ENCODE measurements around the gene PARD6B. TPM values are rescaled to one million over a fixed set of nuclear protein-coding genes. Genes with fewer than 3 reads are reported as not detected.

PARD6B gene
- total and polyA plus RNA-seq, 11 donors, result 1.3 to 12.2 (median 4.2) TPM

GRCh38 chr20:50683570-50683969, 47.8 kb upstream of the PARD6B start:
- no peaks in the 10 kb centered on the region for H3K36me3 ChIP-seq
- intact Hi-C loops (cut with DNase I), result no loop called here
- H3K9me3 ChIP-seq, result no peaks in the 10 kb centered on the region
- H3K4me3 ChIP-seq, result no peak overlapping the region
- no peak for ATAC-seq
- H3K27ac ChIP-seq, result no peak overlapping the region
- WGBS, 4 donors, result 86 to 93% (median 92%) methylated on average over 5 to 6 of the region's 6 CpGs
- H3K4me1 ChIP-seq, result peaks cover 0 to 9% (median 2%) of the 10 kb centered on the region in 12 donors
- DNase-seq, result no peak
- TF ChIP-seq POLR2A (IDR thresholded peaks at IDR 0.05), result no peak
- TF ChIP-seq, protein P1, sequence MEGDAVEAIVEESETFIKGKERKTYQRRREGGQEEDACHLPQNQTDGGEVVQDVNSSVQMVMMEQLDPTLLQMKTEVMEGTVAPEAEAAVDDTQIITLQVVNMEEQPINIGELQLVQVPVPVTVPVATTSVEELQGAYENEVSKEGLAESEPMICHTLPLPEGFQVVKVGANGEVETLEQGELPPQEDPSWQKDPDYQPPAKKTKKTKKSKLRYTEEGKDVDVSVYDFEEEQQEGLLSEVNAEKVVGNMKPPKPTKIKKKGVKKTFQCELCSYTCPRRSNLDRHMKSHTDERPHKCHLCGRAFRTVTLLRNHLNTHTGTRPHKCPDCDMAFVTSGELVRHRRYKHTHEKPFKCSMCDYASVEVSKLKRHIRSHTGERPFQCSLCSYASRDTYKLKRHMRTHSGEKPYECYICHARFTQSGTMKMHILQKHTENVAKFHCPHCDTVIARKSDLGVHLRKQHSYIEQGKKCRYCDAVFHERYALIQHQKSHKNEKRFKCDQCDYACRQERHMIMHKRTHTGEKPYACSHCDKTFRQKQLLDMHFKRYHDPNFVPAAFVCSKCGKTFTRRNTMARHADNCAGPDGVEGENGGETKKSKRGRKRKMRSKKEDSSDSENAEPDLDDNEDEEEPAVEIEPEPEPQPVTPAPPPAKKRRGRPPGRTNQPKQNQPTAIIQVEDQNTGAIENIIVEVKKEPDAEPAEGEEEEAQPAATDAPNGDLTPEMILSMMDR (IDR thresholded peaks at IDR 0.05), result no peak
- no peaks in the 10 kb centered on the region for H3K27me3 ChIP-seq

GRCh38 chr20:50686821-50687220, 44.6 kb upstream of the PARD6B start:
- H3K4me1 ChIP-seq, result peaks cover 0 to 27% (median 10%) of the 10 kb centered on the region in 12 donors
- no peak overlapping the region for H3K4me3 ChIP-seq
- ATAC-seq (peak in 2 of 4 donors; percentile 9 to 44), DNase-seq (peak in 1 of 5 donors; percentile 21)
- TF ChIP-seq, protein P1 (IDR thresholded peaks at IDR 0.05), result no peak
- peaks cover 0 to 23% (median 6%) of the 10 kb centered on the region in 9 donors for H3K27me3 ChIP-seq
- H3K27ac ChIP-seq, result peak overlapping the region in 3 of 12 donors; percentile 29 to 61 (median 52)
- 56 to 62% (median 57%) methylated on average over 10 of the region's 10 CpGs for WGBS, 4 donors
- H3K36me3 ChIP-seq, result no peaks in the 10 kb centered on the region
- intact Hi-C loops (cut with DNase I), result no loop called here
- H3K9me3 ChIP-seq, result no peaks in the 10 kb centered on the region

- Histone ChIP-seq H3K9me3 (no peaks in the 10 kb centered on the region), H3K36me3 (no peaks in the 10 kb centered on the region), H3K4me1 (peaks cover 0 to 27% (median 10%) of the 10 kb centered on the region in 12 donors), H3K27me3 (peaks cover 0 to 37% (median 6%) of the 10 kb centered on the region in 9 donors), H3K27ac (no peak overlapping the region), H3K4me3 (peak overlapping the region in 4 of 12 donors; percentile 10 to 63 (median 58))
- DNase-seq (no peak), ATAC-seq (no peak)
- 90 to 92% (median 91%) methylated on average over 8 of the region's 8 CpGs for WGBS, 4 donors
- intact Hi-C loops (cut with DNase I), result no loop called here
- no peak for TF ChIP-seq POLR2A (IDR thresholded peaks at IDR 0.05)
- TF ChIP-seq, protein P1 (IDR thresholded peaks at IDR 0.05), result no peak
Measured at GRCh38 chr20:50688256-50688975, 43.0 kb upstream of the PARD6B start.

- Histone ChIP-seq H3K36me3 (no peaks in the 10 kb centered on the region), H3K27me3 (peaks cover 0 to 41% (median 6%) of the 10 kb centered on the region in 9 donors), H3K4me3 (peak overlapping the region in 11 of 12 donors; percentile 10 to 63 (median 52)), H3K4me1 (peaks cover 0 to 27% (median 10%) of the 10 kb centered on the region in 12 donors), H3K9me3 (no peaks in the 10 kb centered on the region), H3K27ac (peak overlapping the region in 8 of 12 donors; percentile 54 to 76 (median 72))
- ATAC-seq (peak in 2 of 4 donors; percentile 26 to 37), DNase-seq (peak in 1 of 5 donors; percentile 49)
- intact Hi-C loops (cut with DNase I), result no loop called here
- 31 to 38% (median 35%) methylated on average over 10 of the region's 10 CpGs for WGBS, 4 donors
- no peak for TF ChIP-seq POLR2A (IDR thresholded peaks at IDR 0.05)
- TF ChIP-seq, protein P1 (IDR thresholded peaks at IDR 0.05), result no peak
Measured at GRCh38 chr20:50689864-50690649, 41.3 kb upstream of the PARD6B start.

Data from heart left ventricle (tissue), 16 donors.